Measurements from ENCODE around the gene THUMPD2.

GRCh38 chr2:39762448-39762847 lies 16.6 kb downstream of the THUMPD2 start:
- TF ChIP-seq EZH2 (IDR thresholded peaks at IDR 0.05; ENCODE audit: borderline replicate concordance, low read length), result no peak
- no peak for TF ChIP-seq CTCF (conservative IDR thresholded peaks at IDR 0.05 in 1 of 2, IDR thresholded peaks at IDR 0.05 in 1 of 2; ENCODE audit: extremely low read depth in 1 of 2, insufficient read depth in 1 of 2, low read depth in 1 of 2, low read length in 2 of 2)

Measured in mammary epithelial cell (primary cell).